K562 (cell line): Measurements from ENCODE around the gene RNF41. TPM values are rescaled to one million over a fixed set of nuclear protein-coding genes. Genes with fewer than 3 reads are reported as not detected.
A peak's percentile ranks its signal among the peaks of the same experiment; 100 is the strongest.

Experiments
- ATAC-seq: fragments of 200-7000 bp; cut with Tn5 transposase; 3 replicates; pipeline ENCODE4 v1.9.1; 2020; ENCODE audit warnings: moderate library complexity
- BruUV-seq: library from RNA; stranded (reverse); fragments of 400-500 nt; replicated peaks from 2 replicates; lab custom pipeline; 2021; lab: Mats Ljungman, UMichigan
- CTCF ChIA-PET: fragments of 300-600 bp; formaldehyde crosslinking; extraction: SDS; loops from one replicate; lab custom pipeline; 2021; ENCODE audit warnings: low intra/inter-chr PET ratio; lab: Yijun Ruan, JAX
- POLR2A ChIA-PET: fragments of 300-600, 350-650 bp; sonication (Branson Sonifier 250); formaldehyde crosslinking; extraction: SDS; loops from one replicate; lab custom pipeline; 2021; ENCODE audit warnings: antibody characterized with exemption, inconsistent platforms; lab: Yijun Ruan, JAX
- DNase-seq, 4 experiments: peaks; one replicate each; pipeline versions ENCODE4 v3.0.0 to v3.0.0-alpha.2; 2011 to 2018; ENCODE audit warnings: low spot score in 3 of 4, mixed read lengths in 3 of 4; ENCODE audit errors: extremely low read depth in 1 of 4
- FAIRE-seq: peaks from 2 replicates; lab custom pipeline; 2011; peaks lifted over from hg19 to GRCh38; lab: Jason Lieb, UNC
- H2AFZ ChIP-seq: 2 replicates; pipeline ENCODE4 v1.6.0; 2011; ENCODE audit warnings: low read depth, low read length, control low read depth, inconsistent platforms
- H3K27ac ChIP-seq: fragments of 200-600 bp; 3 replicates; pipeline ENCODE4 v1.8.0; 2011; ENCODE audit warnings: low read depth, mild to moderate bottlenecking, control low read depth, inconsistent platforms, low read length, moderate library complexity, mixed read lengths; ENCODE audit errors: extremely low read depth
- H3K27me3 ChIP-seq, 2 experiments: fragments of 300-600 bp in 1 of 2; 2 replicates in 1 of 2; 3 replicates in 1 of 2; pipeline versions ENCODE4 v1.6.0 to v1.8.0; 2011; ENCODE audit warnings: inconsistent platforms in 2 of 2, low read length in 2 of 2, mild to moderate bottlenecking in 1 of 2, mixed read lengths in 1 of 2, moderate library complexity in 1 of 2; ENCODE audit not compliant: control insufficient read depth in 2 of 2, insufficient read depth in 2 of 2
- H3K36me3 ChIP-seq: fragments of 300-600 bp; 3 replicates; pipeline ENCODE4 v1.8.0; 2011; ENCODE audit warnings: mild to moderate bottlenecking, low read length, inconsistent platforms; ENCODE audit not compliant: control insufficient read depth, insufficient read depth
- H3K4me1 ChIP-seq, 2 experiments: fragments of 200-600 bp in 1 of 2; replicated peaks in 1 of 2; 2 replicates in 1 of 2; 3 replicates in 1 of 2; pipeline versions ENCODE4 v1.5.1 to v1.8.0; 2011; ENCODE audit warnings: inconsistent platforms in 2 of 2, low read length in 2 of 2, mild to moderate bottlenecking in 1 of 2, mixed read lengths in 1 of 2, moderate library complexity in 1 of 2; ENCODE audit not compliant: control insufficient read depth in 2 of 2, insufficient read depth in 2 of 2
- H3K4me2 ChIP-seq: 2 replicates; pipeline ENCODE4 v1.6.1; 2011; ENCODE audit warnings: low read length, control low read depth, inconsistent platforms, mixed read lengths; ENCODE audit not compliant: insufficient read depth
- H3K4me3 ChIP-seq: fragments of 200-600 bp; sonication (generic), shearing (Covaris generic); 2 replicates; pipeline ENCODE4 v1.5.1; 2016; ENCODE audit warnings: control low read depth, inconsistent platforms
- H3K79me2 ChIP-seq: fragments of 200-600 bp; 3 replicates; pipeline ENCODE4 v1.8.0; 2011; ENCODE audit warnings: low read length, inconsistent platforms; ENCODE audit not compliant: control insufficient read depth, insufficient read depth
- H3K9ac ChIP-seq, 2 experiments: 2 replicates each; pipeline versions ENCODE4 v1.6.0 to v1.6.1; 2011; ENCODE audit warnings: low read depth in 2 of 2, low read length in 2 of 2, control low read depth in 1 of 2, inconsistent platforms in 1 of 2, mild to moderate bottlenecking in 1 of 2, mixed read lengths in 1 of 2; ENCODE audit not compliant: insufficient read depth in 1 of 2
- H3K9me1 ChIP-seq: one replicate; pipeline ENCODE4 v1.6.0; 2011; ENCODE audit warnings: inconsistent platforms, mild to moderate bottlenecking, low read length, moderate library complexity; ENCODE audit not compliant: control insufficient read depth, insufficient read depth
- H3K9me3 ChIP-seq: replicated peaks from 2 replicates; pipeline ENCODE4 v1.5.1; 2011; ENCODE audit warnings: low read depth, low read length, inconsistent platforms; ENCODE audit not compliant: control insufficient read depth, insufficient read depth
- H4K20me1 ChIP-seq: replicated peaks from 2 replicates; pipeline ENCODE4 v1.6.1; 2011; ENCODE audit warnings: low read length, inconsistent platforms, mixed read lengths; ENCODE audit not compliant: control insufficient read depth, insufficient read depth
- ARID4B ChIP-seq: sonication (generic); formaldehyde crosslinking; IDR thresholded peaks from 2 replicates; pipeline ENCODE4 v1.8.0; 2022; ENCODE audit warnings: mild to moderate bottlenecking, missing genetic modification reagents
- CBFA2T2 ChIP-seq: fragments of 450-650 bp; conservative IDR thresholded peaks from 2 replicates; pipeline ENCODE4 v1.6.1; 2017; ENCODE audit warnings: mild to moderate bottlenecking
- MAZ ChIP-seq, 2 experiments: fragments of 450-650 bp in 1 of 2; sonication (generic) in 1 of 2; formaldehyde crosslinking; IDR thresholded peaks in 1 of 2; conservative IDR thresholded peaks in 1 of 2; 2 replicates each; pipeline versions ENCODE4 v1.4.0 to v1.5.0; 2020; ENCODE audit warnings: mild to moderate bottlenecking in 1 of 2, missing genetic modification reagents in 1 of 2
- POLR2A ChIP-seq: fragments of 450-650 bp; conservative IDR thresholded peaks from 2 replicates; pipeline ENCODE4 v1.6.1; 2016
- ZBTB7A ChIP-seq: IDR thresholded peaks from 2 replicates; pipeline ENCODE4 v1.6.1; 2011; ENCODE audit warnings: low read depth, mild to moderate bottlenecking, low read length, moderate library complexity, borderline replicate concordance; ENCODE audit not compliant: control insufficient read depth
- ZSCAN32 ChIP-seq: fragments of 450-650 bp; formaldehyde crosslinking; IDR thresholded peaks from 2 replicates; pipeline ENCODE4 v1.4.0; 2020; ENCODE audit warnings: mild to moderate bottlenecking, moderate library complexity
- WGBS: fragments of 100-300 bp; shearing (Covaris generic); methylation state at CpG from one replicate; pipeline ENCODE4 v1.1.6; 2016; ENCODE audit warnings: low coverage, mixed read lengths; ENCODE audit not compliant: insufficient coverage; ENCODE audit errors: missing lambda C conversion rate; 5-methylcytosine and 5-hydroxymethylcytosine counted together
- in situ Hi-C: fragments of 300-500 bp; cut with MboI; formaldehyde crosslinking; loops from 4 replicates; pipeline ENCODE4 v1.15.0; 2018; ENCODE audit warnings: inconsistent platforms, mixed read lengths
- intact Hi-C: fragments of 100-400 bp; cut with micrococcal nuclease; formaldehyde crosslinking; loops from 2 replicates; pipeline ENCODE4 v1.14.2; 2022
- polyA plus RNA-seq, 8 experiments: library from polyadenylated mRNA; depleted of rRNA in 4 of 8; stranded (reverse) in 5 of 8; unstranded in 3 of 8; fragments of >200 nt; fragmentation: Nextera tagmentation in 2 of 8; fragmentation: Illumina TruSeq in 1 of 8; extraction: Ambion mirVana in 2 of 8; extraction: Trizol in 1 of 8; gene quantifications; 2 replicates each; pipeline versions ENCODE4 v1.2.1 to v1.2.3, GENCODE V29; 2011 to 2014; ENCODE audit warnings: inconsistent platforms in 1 of 8, missing spikeins in 1 of 8
- total RNA-seq, 7 experiments: library from RNA; depleted of rRNA in 6 of 7; stranded (reverse); fragments of >200 nt in 6 of 7; fragmentation: Illumina TruSeq in 2 of 7; extraction: Trizol in 2 of 7; gene quantifications; 2 replicates each; pipeline versions ENCODE4 v1.2.1 to v1.2.3, GENCODE V29; 2011 to 2021; ENCODE audit warnings: low replicate concordance in 1 of 7
- TF ChIP-seq, protein P1 (sequence below): sonication (generic); formaldehyde crosslinking; IDR thresholded peaks from 2 replicates; pipeline ENCODE4 v1.8.1; 2023; ENCODE audit warnings: missing genetic modification reagents, mild to moderate bottlenecking, borderline replicate concordance

RNF41 gene
- total and polyA plus RNA-seq, 9 of the 15 experiments (the other 6 are each of a cell fraction or from before 2014, with no cell fraction given) = 28.2 to 46.8 (median 33.8) TPM

- Histone ChIP-seq H2AFZ (peak overlapping the region; percentile 32; the same call in 1 of the 2 replicates), H3K36me3 (peaks cover 36% of the 10 kb centered on the region)
- FAIRE-seq = no peak
- under 1% methylated on average over 17 of the region's 17 CpGs for WGBS
- intact Hi-C loops = loop anchor here (1.0 kb wide), 1 partner anchor 62 kb away; no protein-coding TSS in a partner anchor
- peak; percentile 58; the same call in 1 of the 2 replicates for TF ChIP-seq ARID4B (CRISPR knock-in tag)
- no peak for TF ChIP-seq POLR2A
- TF ChIP-seq, protein P1, sequence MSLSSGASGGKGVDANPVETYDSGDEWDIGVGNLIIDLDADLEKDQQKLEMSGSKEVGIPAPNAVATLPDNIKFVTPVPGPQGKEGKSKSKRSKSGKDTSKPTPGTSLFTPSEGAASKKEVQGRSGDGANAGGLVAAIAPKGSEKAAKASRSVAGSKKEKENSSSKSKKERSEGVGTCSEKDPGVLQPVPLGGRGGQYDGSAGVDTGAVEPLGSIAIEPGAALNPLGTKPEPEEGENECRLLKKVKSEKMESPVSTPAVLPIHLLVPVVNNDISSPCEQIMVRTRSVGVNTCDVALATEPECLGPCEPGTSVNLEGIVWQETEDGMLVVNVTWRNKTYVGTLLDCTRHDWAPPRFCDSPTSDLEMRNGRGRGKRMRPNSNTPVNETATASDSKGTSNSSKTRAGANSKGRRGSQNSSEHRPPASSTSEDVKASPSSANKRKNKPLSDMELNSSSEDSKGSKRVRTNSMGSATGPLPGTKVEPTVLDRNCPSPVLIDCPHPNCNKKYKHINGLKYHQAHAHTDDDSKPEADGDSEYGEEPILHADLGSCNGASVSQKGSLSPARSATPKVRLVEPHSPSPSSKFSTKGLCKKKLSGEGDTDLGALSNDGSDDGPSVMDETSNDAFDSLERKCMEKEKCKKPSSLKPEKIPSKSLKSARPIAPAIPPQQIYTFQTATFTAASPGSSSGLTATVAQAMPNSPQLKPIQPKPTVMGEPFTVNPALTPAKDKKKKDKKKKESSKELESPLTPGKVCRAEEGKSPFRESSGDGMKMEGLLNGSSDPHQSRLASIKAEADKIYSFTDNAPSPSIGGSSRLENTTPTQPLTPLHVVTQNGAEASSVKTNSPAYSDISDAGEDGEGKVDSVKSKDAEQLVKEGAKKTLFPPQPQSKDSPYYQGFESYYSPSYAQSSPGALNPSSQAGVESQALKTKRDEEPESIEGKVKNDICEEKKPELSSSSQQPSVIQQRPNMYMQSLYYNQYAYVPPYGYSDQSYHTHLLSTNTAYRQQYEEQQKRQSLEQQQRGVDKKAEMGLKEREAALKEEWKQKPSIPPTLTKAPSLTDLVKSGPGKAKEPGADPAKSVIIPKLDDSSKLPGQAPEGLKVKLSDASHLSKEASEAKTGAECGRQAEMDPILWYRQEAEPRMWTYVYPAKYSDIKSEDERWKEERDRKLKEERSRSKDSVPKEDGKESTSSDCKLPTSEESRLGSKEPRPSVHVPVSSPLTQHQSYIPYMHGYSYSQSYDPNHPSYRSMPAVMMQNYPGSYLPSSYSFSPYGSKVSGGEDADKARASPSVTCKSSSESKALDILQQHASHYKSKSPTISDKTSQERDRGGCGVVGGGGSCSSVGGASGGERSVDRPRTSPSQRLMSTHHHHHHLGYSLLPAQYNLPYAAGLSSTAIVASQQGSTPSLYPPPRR = 0 out of 2 replicates have a peak, but pooled peaks have one; percentile 17
- 0 out of 4 replicates have a peak, but pooled peaks of 1 of the 2 experiments have one; percentile 9 for TF ChIP-seq MAZ (CRISPR knock-in tag; conservative IDR thresholded peaks at IDR 0.05 in 1 of 2, IDR thresholded peaks at IDR 0.05 in 1 of 2)
- TF ChIP-seq CBFA2T2 = no peak
- 0 out of 2 replicates have a peak, but pooled peaks have one; percentile 7 for TF ChIP-seq ZBTB7A
- TF ChIP-seq ZSCAN32 = peak; percentile 13; the same call in 1 of the 2 replicates
- TF ChIP-seq, all 486 proteins: peak for 5
- ChIA-PET CTCF (interaction anchor here (0.7 to 2.9 kb wide), 7 partner anchors 63 to 450 kb away, joined by 3 to 36 read pairs (median 9); partner anchors contain the start of genes ANKRD52 and ZC3H10), POLR2A (interaction anchor here (0.6 to 5.9 kb wide), 16 partner anchors 8 to 143 kb away, joined by 3 to 54 read pairs (median 8); partner anchors contain the start of genes ESYT1, MYL6, RNF41 and ZC3H10)
- Histone ChIP-seq H3K4me1 (peaks cover 4 to 16% of the 10 kb centered on the region in 2 experiments; a peak in 3 of 5 replicates), H3K27me3 (no peaks in the 10 kb centered on the region), H3K4me2 (peak overlapping the region; percentile 90), H3K27ac (peak overlapping the region; percentile 76), H3K9me1 (no peaks in the 10 kb centered on the region), H3K4me3 (peak overlapping the region; percentile 85), H3K79me2 (peaks cover 42% of the 10 kb centered on the region), H4K20me1 (no peaks in the 10 kb centered on the region), H3K9me3 (no peaks in the 10 kb centered on the region), H3K9ac (peak overlapping the region; percentile 79 to 96)
- ATAC-seq = peak; percentile 3
- in situ Hi-C loops = loop anchor here (5.0 kb wide), 1 partner anchor 61 kb away; the partner anchor contains the start of gene ESYT1
- no peak for DNase-seq
- BruUV-seq = no TSS peak
Measured at GRCh38 chr12:56188778-56189098, 33.0 kb downstream of the RNF41 start.
